SHP77 treated with DMSO at 0.1 percent for 48 hours (cell line): ENCODE results near the gene DIP2A.

ENCODE experiments used
- DNase-seq: peaks from one replicate; lab custom pipeline; 2025; lab: John Stamatoyannopoulos, UW

DIP2A gene

GRCh38 chr21:46527801-46528200 is 69.1 kb downstream of the DIP2A start:
- DNase-seq = no peak

- no peak for DNase-seq
Measured at GRCh38 chr21:46532080-46532479, 73.4 kb downstream of the DIP2A start.

DNA sequence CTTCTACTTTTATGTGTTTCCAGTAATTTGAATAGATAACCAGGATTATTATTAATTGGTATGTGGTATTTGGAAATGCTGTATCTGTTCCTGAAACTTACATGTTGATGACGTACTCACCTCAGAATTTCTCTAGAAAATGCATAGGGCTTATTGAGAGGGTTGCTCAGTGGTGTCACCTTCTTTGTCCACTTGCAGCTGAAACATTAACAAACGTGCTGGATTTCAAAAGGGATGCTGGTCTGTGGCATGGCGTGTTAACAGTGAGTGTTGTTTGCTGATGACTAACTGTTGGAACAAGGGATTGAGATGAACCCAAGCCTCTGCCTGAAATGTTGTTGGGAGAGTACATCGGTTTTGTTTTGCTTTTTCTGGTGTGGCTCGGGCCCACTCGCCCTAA is 78.3 kb downstream of the DIP2A start:
- no peak for DNase-seq

GRCh38 chr21:46538262-46538661 is 79.6 kb downstream of the DIP2A start:
- DNase-seq = no peak

DNA sequence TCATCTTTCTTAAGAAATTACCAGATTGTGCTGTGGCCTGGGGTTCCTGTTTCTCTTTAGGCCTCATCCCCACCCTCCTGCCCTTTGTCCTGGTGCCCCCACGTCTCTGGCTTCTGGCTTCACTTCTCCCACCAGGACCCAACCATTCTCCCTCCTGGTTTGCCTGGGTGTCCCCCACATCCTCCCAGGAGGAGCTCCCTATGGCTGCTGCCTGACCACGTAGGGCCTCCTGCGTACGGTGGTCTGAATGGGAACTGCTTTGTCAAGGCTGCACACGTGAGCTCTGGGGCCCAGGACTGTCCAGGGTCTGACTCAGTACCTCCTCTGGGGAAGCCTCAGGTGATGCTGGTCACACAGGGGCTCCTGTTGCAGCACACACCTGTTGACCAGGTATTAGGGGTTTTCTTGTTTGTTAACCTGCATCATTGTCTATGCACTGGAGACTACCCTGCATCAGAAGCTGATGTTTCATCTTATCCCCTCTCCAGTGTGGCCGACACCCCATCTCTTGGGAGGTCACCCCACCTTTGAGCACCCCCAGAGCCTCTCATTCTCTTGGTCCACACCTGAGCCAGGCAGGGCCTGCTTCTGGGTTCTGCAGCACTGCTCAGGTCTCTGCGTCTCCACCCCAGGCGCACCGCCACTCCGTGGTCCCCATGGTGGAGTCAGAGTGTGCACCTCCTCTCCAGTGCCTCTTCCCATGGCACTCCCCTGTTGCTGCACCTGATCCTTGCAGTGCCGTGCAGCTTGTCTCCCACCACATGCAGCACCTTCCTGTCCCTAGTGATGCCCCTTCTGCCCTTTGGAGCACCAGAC is 80.4 kb downstream of the DIP2A start:
- DNase-seq = no peak

- no peak for DNase-seq
Measured at GRCh38 chr21:46540087-46540710, 81.5 kb downstream of the DIP2A start.

- no peak for DNase-seq
Measured at GRCh38 chr21:46542588-46543124, 84.0 kb downstream of the DIP2A start.

DNA sequence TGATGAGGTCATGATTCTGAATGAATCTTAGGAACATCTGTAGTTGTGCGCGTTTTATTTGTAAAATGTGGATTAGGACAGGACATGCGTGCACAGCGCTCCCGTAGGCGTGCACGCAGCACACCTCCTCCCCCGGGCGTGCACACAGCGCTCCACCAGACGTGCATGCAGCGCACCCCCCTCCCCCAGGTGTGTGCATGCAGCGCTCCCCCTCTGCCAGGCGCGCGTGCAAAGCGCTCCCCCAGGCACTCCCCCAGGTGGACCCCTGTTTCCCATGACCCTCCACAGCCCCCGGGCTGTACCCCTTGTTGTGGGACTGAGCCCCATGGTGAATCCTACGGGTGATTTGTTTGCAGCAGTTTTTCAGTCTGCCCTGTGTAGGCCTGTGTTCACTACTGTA is 84.6 kb downstream of the DIP2A start:
- no peak for DNase-seq

DNA sequence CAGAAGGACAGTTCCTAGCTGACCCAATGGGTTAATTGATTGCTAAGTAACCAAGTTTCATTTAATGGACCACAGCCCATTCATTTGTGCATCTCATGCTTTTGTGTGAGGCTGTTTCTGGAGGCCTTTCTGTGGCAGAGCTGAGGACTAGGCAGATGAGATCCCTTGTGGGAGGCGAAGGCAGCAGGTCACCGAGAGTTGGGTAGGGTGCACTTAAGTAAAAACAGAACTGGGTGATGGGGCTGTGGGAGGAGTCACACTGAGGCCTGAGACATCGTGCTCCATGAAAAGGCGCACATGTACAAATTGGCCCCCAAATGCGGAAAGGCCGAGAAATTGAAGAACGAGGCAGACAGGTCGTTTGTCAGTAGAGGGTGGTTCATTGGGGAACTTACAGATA is 85.3 kb downstream of the DIP2A start:
- no peak for DNase-seq

DNA sequence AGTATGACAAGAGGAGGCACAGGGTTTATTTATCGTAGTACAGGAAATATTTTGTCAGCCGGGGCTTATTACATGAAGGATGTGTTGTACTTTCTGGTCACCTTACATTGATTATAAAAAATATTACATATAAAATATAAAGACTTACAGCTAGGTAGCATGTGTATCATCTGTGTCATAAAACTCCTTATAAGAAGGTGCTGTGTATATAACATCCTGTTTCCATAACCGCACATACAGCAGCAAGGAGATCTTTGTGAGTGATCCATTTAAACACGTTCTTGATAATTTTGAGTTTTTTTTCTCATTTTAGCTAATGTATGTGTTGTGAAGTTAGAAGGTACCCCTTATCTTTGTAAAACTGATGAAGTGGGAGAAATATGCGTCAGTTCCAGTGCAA is 86.1 kb downstream of the DIP2A start:
- no peak for DNase-seq

DNA sequence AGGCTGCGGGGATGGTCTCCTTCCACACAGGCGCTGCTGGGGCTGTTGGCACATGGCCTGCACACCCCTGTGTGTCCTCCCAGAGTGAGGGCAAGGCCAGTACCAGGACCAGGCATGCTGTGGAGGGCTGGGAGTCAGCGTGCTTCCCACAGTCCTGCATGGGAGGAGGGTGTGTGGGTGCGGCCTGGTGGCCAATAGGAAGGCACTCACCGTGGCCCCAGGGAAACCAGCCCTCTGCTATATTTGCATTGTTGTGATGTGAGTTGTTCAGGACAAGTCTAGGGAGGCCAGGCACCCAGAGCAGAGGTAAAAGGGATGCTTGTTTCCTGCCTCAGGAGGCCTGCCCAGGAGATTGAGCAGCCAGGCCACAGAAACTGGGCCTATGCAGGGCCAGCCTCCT is 86.7 kb downstream of the DIP2A start:
- no peak for DNase-seq

- DNase-seq = no peak
Measured at GRCh38 chr21:46545911-46546310, 87.2 kb downstream of the DIP2A start.

DNA sequence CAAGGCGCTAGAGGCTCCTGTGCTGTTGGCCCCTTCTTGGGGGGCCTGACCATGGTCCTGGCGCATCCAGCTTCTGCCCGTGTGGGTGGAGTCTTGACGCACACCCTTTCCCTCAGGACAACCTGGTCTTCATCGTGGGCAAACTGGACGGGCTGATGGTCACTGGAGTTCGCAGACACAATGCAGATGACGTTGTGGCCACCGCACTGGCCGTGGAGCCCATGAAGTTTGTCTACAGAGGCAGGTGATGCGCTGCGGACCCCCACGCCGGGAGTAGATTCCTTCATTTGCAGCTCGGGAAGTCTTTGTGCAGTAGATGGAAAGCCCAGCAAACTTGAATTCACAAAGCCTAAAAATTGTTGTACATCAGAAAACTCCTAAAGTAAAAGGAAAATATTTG is 88.1 kb downstream of the DIP2A start:
- no peak for DNase-seq

DNA sequence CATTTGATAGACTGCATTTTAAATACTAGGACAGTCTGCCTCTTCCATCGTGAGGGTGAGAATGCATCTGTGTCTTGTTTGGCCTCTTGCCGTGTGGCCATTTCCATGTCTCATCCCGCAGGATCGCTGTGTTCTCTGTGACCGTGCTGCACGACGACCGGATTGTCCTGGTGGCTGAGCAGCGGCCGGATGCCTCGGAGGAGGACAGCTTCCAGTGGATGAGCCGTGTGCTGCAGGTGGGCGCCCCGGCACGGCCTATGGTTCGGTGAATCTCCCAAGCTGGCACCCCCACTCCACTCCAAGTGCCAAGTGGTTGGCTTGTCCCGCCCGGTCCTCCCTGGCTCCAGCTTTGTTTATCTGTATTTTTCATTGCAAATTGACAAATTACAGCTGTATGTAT is 91.0 kb downstream of the DIP2A start:
- DNase-seq = no peak

DNA sequence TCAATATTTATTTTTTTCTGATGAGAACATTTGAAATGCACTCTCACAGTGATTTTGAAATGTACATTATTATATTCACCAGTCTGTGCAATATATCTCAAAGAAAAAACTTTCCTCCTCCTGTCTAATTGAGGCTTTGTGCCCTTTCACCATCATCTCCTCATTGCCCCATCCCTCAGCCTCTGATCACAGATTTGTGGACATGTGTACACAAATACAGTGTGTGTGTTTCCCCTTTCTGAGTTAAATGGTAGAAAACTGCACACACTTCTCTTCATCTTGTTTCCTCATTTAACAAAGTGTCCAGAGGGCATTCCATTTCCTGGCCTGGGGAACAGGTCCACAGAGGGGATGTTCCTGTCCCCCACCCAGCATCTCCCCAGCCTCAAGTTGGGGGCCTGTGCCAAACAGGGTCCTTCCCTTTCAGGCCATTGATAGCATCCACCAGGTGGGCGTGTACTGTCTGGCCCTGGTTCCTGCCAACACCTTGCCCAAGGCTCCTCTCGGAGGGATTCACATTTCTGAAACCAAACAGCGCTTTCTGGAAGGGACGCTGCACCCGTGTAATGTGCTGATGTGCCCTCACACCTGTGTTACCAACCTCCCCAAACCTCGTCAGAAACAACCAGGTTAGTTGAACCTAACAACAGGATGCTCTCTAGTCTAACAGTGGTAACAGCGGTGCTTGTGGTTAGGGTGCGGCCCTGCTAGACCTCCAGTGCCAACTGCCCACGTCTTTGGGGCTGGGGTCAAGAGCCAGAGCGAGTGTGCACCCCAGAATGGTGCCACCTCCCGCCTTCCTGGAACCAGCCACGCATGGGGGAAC is 91.6 kb downstream of the DIP2A start:
- DNase-seq = no peak

- DNase-seq = no peak
Measured at GRCh38 chr21:46551636-46552241, 93.0 kb downstream of the DIP2A start.

DNA sequence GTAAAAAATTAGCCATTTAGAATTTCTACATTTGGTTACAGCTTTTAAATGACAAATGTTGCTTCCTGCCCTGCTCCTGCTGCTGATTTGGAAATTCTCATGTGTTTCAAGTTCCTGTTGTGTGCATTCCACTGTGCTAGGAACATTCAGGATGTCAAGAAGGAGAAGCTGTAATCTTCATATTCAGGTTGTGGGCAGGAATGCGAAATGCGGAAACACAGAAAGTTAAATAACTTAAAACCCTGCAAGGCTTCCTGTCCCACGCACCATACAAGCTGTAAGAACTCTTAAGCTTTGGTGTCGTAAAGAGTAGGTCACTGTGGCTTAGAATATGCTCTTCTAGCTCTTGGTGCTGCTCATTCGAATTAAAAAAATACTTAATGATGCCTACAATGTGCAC is 93.6 kb downstream of the DIP2A start:
- no peak for DNase-seq

- no peak for DNase-seq
Measured at GRCh38 chr21:46552865-46553379, 94.2 kb downstream of the DIP2A start.

DNA sequence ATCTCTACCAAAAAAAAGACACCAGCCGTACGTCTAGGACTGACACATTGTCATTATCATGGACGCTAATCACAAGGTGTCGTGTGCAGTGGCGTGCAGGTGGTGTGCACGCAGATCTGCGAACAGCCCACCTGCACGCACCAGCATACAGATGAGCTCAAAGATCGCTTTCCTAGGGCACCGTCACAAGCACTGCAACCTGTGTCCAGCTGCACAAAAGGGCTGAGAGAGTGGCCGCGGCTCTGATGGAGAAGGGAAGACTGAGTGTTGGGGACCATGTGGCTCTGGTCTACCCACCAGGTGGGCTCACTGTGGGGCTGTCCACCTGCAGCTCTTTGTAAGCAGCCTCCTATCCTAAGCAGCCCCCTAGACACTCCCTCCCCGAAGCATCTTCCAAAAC is 95.3 kb downstream of the DIP2A start:
- DNase-seq = no peak

DNA sequence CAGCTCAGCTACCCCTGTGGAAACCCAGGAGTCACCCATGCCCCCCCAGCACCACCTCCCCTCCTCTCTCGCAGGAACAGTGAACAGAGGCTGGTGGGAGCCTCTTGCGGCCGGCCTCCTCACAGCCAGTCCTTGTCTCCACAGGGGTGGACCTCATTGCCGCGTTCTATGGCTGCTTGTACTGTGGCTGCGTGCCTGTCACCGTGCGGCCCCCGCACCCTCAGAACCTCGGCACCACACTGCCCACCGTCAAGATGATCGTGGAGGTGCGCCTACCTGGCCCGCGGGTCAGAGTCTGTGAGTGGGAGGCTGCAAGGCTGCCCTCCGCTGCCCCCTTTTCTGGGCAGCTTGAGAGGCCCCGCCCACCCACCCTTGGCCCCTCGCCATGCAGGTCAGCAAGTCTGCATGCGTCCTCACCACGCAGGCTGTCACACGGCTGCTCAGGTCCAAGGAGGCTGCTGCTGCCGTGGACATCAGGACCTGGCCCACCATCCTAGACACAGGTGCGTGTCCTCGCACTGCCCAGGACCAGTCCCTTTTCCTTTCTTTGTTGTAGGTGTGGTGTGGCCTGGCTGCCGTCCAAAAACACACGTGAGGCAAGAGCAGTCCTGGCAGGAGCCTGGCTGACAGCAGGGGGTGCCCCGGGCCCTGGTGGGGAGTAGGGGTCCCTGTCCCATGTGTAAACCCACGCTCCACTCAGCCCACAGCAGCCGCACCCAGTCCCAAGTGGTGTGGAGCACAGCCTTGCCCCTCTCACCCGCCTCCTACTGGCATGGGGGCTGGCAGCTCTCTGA is 95.9 kb downstream of the DIP2A start:
- DNase-seq = no peak

- no peak for DNase-seq
Measured at GRCh38 chr21:46555225-46555617, 96.5 kb downstream of the DIP2A start.
